ENCODE data around the gene DRD3. TPM values are rescaled to one million over a fixed set of nuclear protein-coding genes. Genes with fewer than 3 reads are reported as not detected.

The DRD3 gene
- polyA plus RNA-seq, 6 donors from 2014 or later = not detected

GRCh38 chr3:114103181-114103580, 75.7 kb downstream of the DRD3 start:
- Mint-ChIP-seq H3K4me1 (no peaks in the 10 kb centered on the region), H3K36me3 (no peaks in the 10 kb centered on the region), H3K27ac (no peak overlapping the region), H3K9me3 (no peaks in the 10 kb centered on the region), H3K4me3 (no peak overlapping the region), H3K27me3 (peaks cover 5 to 12% (median 8%) of the 10 kb centered on the region in 3 donors)
- ATAC-seq (ENCODE audit: low read depth in 2 of 2) (no peak), DNase-seq (no peak)

- no peaks in the 10 kb centered on the region for H3K9me3 Mint-ChIP-seq
- H3K27ac Mint-ChIP-seq = no peak overlapping the region
- peaks cover 8 to 19% (median 13%) of the 10 kb centered on the region in 3 donors for H3K27me3 Mint-ChIP-seq
- no peak overlapping the region for H3K4me3 Mint-ChIP-seq
- H3K36me3 Mint-ChIP-seq = no peaks in the 10 kb centered on the region
- H3K4me1 Mint-ChIP-seq = no peaks in the 10 kb centered on the region
- no peak for DNase-seq
- no peak for ATAC-seq (ENCODE audit: low read depth in 2 of 2)
Observed at GRCh38 chr3:114101101-114101500, 77.8 kb downstream of the DRD3 start.

- DNase-seq (no peak), ATAC-seq (ENCODE audit: low read depth in 2 of 2) (no peak)
- H3K27me3 Mint-ChIP-seq = peaks cover 6 to 12% (median 8%) of the 10 kb centered on the region in 3 donors
- peaks cover 0 to 5% (median 4%) of the 10 kb centered on the region in 3 donors for H3K4me1 Mint-ChIP-seq
- no peak overlapping the region for H3K4me3 Mint-ChIP-seq
- no peaks in the 10 kb centered on the region for H3K36me3 Mint-ChIP-seq
- H3K9me3 Mint-ChIP-seq = peaks cover 0 to 3% (median 0%) of the 10 kb centered on the region in 7 donors
- H3K27ac Mint-ChIP-seq = no peak overlapping the region
Observed at GRCh38 chr3:114095796-114096195, 83.1 kb downstream of the DRD3 start.

- H3K9me3 Mint-ChIP-seq = peaks cover 0 to 3% (median 0%) of the 10 kb centered on the region in 7 donors
- ATAC-seq (ENCODE audit: low read depth in 2 of 2) (no peak), DNase-seq (no peak)
- H3K36me3 Mint-ChIP-seq = no peaks in the 10 kb centered on the region
- H3K27me3 Mint-ChIP-seq = peaks cover 0 to 8% (median 7%) of the 10 kb centered on the region in 3 donors
- peak overlapping the region in 3 of 6 donors; percentile 8 to 53 (median 28) for H3K27ac Mint-ChIP-seq
- H3K4me1 Mint-ChIP-seq = peaks cover 0 to 5% (median 4%) of the 10 kb centered on the region in 3 donors
- H3K4me3 Mint-ChIP-seq = no peak overlapping the region
Observed at GRCh38 chr3:114093596-114093995, 85.3 kb downstream of the DRD3 start.

GRCh38 chr3:114093016-114093380, 85.9 kb downstream of the DRD3 start:
- H3K4me3 Mint-ChIP-seq = no peak overlapping the region
- DNase-seq (no peak), ATAC-seq (ENCODE audit: low read depth in 2 of 2) (no peak)
- peaks cover 0 to 3% (median 0%) of the 10 kb centered on the region in 7 donors for H3K9me3 Mint-ChIP-seq
- peaks cover 0 to 1% of the 10 kb centered on the region in 2 donors for H3K36me3 Mint-ChIP-seq
- peaks cover 0 to 5% (median 4%) of the 10 kb centered on the region in 3 donors for H3K4me1 Mint-ChIP-seq
- H3K27me3 Mint-ChIP-seq = peaks cover 0 to 8% (median 7%) of the 10 kb centered on the region in 3 donors
- peak overlapping the region in 1 of 6 donors; percentile 1 for H3K27ac Mint-ChIP-seq

GRCh38 chr3:114092151-114093015, 86.5 kb downstream of the DRD3 start:
- ATAC-seq (ENCODE audit: low read depth in 2 of 2) (no peak), DNase-seq (no peak)
- Mint-ChIP-seq H3K27ac (peak overlapping the region in 2 of 6 donors; percentile 3 to 28), H3K4me3 (no peak overlapping the region), H3K27me3 (peaks cover 0 to 8% (median 7%) of the 10 kb centered on the region in 3 donors), H3K4me1 (peaks cover 0 to 5% (median 4%) of the 10 kb centered on the region in 3 donors), H3K36me3 (peaks cover 6 to 7% of the 10 kb centered on the region in 2 donors), H3K9me3 (peaks cover 0 to 3% (median 0%) of the 10 kb centered on the region in 7 donors)

- Mint-ChIP-seq H3K4me3 (no peak overlapping the region), H3K27ac (no peak overlapping the region), H3K9me3 (peaks cover 0 to 3% (median 0%) of the 10 kb centered on the region in 7 donors), H3K27me3 (no peaks in the 10 kb centered on the region), H3K36me3 (peaks cover 22 to 29% of the 10 kb centered on the region in 2 donors), H3K4me1 (peaks cover 0 to 5% (median 4%) of the 10 kb centered on the region in 3 donors)
- no peak for DNase-seq
- no peak for ATAC-seq (ENCODE audit: low read depth in 2 of 2)
Observed at GRCh38 chr3:114089675-114090074, 89.2 kb downstream of the DRD3 start.

GRCh38 chr3:114086356-114086755, 92.5 kb downstream of the DRD3 start:
- peaks cover 0 to 3% (median 0%) of the 10 kb centered on the region in 7 donors for H3K9me3 Mint-ChIP-seq
- no peaks in the 10 kb centered on the region for H3K4me1 Mint-ChIP-seq
- peak overlapping the region in 1 of 6 donors; percentile 26 for H3K27ac Mint-ChIP-seq
- no peaks in the 10 kb centered on the region for H3K27me3 Mint-ChIP-seq
- DNase-seq = no peak
- ATAC-seq (ENCODE audit: low read depth in 2 of 2) = no peak
- no peak overlapping the region for H3K4me3 Mint-ChIP-seq
- peaks cover 22 to 42% of the 10 kb centered on the region in 2 donors for H3K36me3 Mint-ChIP-seq

- Mint-ChIP-seq H3K9me3 (peaks cover 0 to 1% (median 0%) of the 10 kb centered on the region in 7 donors), H3K4me1 (peaks cover 0 to under 1% (median 0%) of the 10 kb centered on the region in 3 donors), H3K27me3 (no peaks in the 10 kb centered on the region), H3K4me3 (no peak overlapping the region), H3K27ac (peak overlapping the region in 2 of 6 donors; percentile 18 to 71), H3K36me3 (peaks cover 31 to 52% of the 10 kb centered on the region in 2 donors)
- DNase-seq = no peak
- no peak for ATAC-seq (ENCODE audit: low read depth in 2 of 2)
Observed at GRCh38 chr3:114083112-114083511, 95.7 kb downstream of the DRD3 start.

GRCh38 chr3:114081037-114081436, 97.8 kb downstream of the DRD3 start:
- no peak for DNase-seq
- no peak overlapping the region for H3K27ac Mint-ChIP-seq
- ATAC-seq (ENCODE audit: low read depth in 2 of 2) = no peak
- H3K36me3 Mint-ChIP-seq = peaks cover 30 to 44% of the 10 kb centered on the region in 2 donors
- H3K4me1 Mint-ChIP-seq = peaks cover 0 to 3% (median 0%) of the 10 kb centered on the region in 3 donors
- no peaks in the 10 kb centered on the region for H3K27me3 Mint-ChIP-seq
- H3K9me3 Mint-ChIP-seq = no peaks in the 10 kb centered on the region
- no peak overlapping the region for H3K4me3 Mint-ChIP-seq

- DNase-seq (no peak), ATAC-seq (ENCODE audit: low read depth in 2 of 2) (no peak)
- peaks cover 0 to 3% (median 0%) of the 10 kb centered on the region in 3 donors for H3K4me1 Mint-ChIP-seq
- peak overlapping the region in 1 of 6 donors; percentile 63 for H3K27ac Mint-ChIP-seq
- peaks cover 25 to 38% of the 10 kb centered on the region in 2 donors for H3K36me3 Mint-ChIP-seq
- H3K27me3 Mint-ChIP-seq = no peaks in the 10 kb centered on the region
- no peak overlapping the region for H3K4me3 Mint-ChIP-seq
- no peaks in the 10 kb centered on the region for H3K9me3 Mint-ChIP-seq
Observed at GRCh38 chr3:114080201-114080600, 98.7 kb downstream of the DRD3 start.

GRCh38 chr3:114079761-114080160, 99.1 kb downstream of the DRD3 start:
- Mint-ChIP-seq H3K27ac (peak overlapping the region in 2 of 6 donors; percentile 44 to 63), H3K9me3 (no peaks in the 10 kb centered on the region), H3K27me3 (no peaks in the 10 kb centered on the region), H3K4me1 (peaks cover 0 to 3% (median 0%) of the 10 kb centered on the region in 3 donors), H3K36me3 (peaks cover 29 to 40% of the 10 kb centered on the region in 2 donors), H3K4me3 (no peak overlapping the region)
- no peak for DNase-seq
- ATAC-seq (ENCODE audit: low read depth in 2 of 2) = no peak

GRCh38 chr3:114078126-114078525, 100.7 kb downstream of the DRD3 start:
- no peak for DNase-seq
- no peaks in the 10 kb centered on the region for H3K27me3 Mint-ChIP-seq
- H3K9me3 Mint-ChIP-seq = no peaks in the 10 kb centered on the region
- peaks cover 41 to 45% of the 10 kb centered on the region in 2 donors for H3K36me3 Mint-ChIP-seq
- H3K27ac Mint-ChIP-seq = no peak overlapping the region
- H3K4me1 Mint-ChIP-seq = peaks cover 0 to 3% (median 0%) of the 10 kb centered on the region in 3 donors
- ATAC-seq (ENCODE audit: low read depth in 2 of 2) = no peak
- H3K4me3 Mint-ChIP-seq = no peak overlapping the region

Data from naive B cell (primary cell).